ENCODE results near the gene HOMER3. TPM values are rescaled to one million over a fixed set of nuclear protein-coding genes. Genes with fewer than 3 reads are reported as not detected.
A peak's percentile ranks its signal among the peaks of the same experiment; 100 is the strongest.

The HOMER3 gene
- total and polyA plus RNA-seq, 9 donors = 7.8 to 29.2 (median 18.6) TPM

DNA sequence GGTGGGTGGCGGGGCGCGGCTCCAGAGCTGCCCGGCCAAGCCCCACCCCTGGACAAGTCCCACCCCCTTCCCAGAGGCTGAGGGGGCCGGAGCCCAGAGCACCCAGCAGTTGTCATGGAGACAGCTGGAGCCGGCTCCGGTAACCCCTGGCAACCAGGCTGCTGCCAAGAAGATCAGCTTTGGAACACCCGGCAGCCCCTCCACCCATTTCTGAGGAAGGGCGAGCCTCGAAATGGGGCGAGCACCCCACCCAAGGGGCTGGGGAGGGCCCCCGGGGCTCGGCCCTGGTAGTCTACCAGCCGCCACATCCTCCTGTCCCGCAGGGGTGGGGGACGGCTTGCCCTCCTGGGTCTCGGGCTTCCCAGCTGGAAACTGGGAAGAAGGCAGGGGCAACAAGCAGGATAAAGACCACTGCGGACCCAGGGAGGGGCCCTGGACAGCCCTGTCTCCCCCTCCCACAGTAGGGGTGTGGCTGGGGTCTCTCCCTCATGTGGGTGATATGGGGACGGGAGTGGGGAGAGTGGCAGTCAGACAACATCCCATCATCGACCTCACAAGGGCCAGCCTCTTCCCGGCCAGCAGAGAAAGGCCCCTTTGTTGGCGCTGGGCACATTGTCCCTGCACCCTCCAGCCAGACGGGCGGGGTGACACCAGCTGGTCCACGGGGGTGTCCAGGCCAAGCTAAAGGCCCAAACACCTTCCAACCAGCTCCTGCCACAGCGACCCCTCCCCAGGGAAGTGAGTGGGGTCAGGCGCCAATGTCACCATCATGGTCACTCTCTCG, 46.6 kb downstream of the HOMER3 start:
- peak in 2 of 5 donors; percentile 42 to 56 for DNase-seq
- TF ChIP-seq EP300 (IDR thresholded peaks at IDR 0.05) (no peak), POLR2A (IDR thresholded peaks at IDR 0.05) (no peak)
- TF ChIP-seq, protein P1, sequence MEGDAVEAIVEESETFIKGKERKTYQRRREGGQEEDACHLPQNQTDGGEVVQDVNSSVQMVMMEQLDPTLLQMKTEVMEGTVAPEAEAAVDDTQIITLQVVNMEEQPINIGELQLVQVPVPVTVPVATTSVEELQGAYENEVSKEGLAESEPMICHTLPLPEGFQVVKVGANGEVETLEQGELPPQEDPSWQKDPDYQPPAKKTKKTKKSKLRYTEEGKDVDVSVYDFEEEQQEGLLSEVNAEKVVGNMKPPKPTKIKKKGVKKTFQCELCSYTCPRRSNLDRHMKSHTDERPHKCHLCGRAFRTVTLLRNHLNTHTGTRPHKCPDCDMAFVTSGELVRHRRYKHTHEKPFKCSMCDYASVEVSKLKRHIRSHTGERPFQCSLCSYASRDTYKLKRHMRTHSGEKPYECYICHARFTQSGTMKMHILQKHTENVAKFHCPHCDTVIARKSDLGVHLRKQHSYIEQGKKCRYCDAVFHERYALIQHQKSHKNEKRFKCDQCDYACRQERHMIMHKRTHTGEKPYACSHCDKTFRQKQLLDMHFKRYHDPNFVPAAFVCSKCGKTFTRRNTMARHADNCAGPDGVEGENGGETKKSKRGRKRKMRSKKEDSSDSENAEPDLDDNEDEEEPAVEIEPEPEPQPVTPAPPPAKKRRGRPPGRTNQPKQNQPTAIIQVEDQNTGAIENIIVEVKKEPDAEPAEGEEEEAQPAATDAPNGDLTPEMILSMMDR (IDR thresholded peaks at IDR 0.05) = no peak
- Histone ChIP-seq H3K4me3 (no peak overlapping the region), H3K27me3 (no peaks in the 10 kb centered on the region), H3K4me1 (ENCODE audit: insufficient read depth) (peaks cover 4% of the 10 kb centered on the region), H3K27ac (no peak overlapping the region), H3K36me3 (no peaks in the 10 kb centered on the region), H3K9me3 (no peaks in the 10 kb centered on the region)
- whole genome bisulfite sequencing, 3 donors = 4 to 5% (median 5%) methylated on average over 26 to 28 of the region's 28 CpGs
- intact Hi-C loops (cut with DNase I) = no loop called here

DNA sequence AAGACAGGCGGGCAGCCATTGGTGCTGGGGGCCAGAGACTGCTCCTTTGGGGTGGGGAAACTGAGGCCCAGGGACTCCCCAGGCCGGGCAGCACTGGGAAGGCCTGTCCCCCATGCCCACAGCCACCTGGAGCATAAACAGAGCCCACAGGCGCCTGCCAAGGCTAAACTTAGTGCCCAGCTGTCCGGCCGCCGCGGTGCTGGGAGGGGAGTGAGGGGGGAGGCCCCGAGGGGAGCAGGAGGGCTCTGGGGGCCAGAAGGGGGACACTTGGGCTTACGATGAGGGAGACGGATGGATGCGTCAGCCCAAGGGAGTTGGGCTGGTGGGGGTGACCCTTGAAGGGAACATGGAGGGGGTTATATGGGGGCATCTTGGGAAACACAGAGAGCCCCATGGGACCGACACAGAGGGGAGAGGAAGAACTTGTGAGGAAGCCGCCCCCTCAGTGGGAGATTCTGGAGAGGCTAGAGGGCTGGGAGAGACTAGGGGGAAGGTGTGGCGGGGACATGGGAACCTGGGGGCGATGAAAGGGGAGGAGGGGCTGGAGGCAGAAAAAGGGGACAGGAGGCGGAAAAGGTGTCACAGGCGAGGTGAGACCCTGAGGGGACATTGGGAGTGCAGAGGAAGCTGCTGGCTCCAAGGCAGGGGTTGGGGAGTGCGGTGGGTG, 47.3 kb downstream of the HOMER3 start:
- WGBS, 3 donors = 35 to 49% (median 36%) methylated on average over 18 of the region's 18 CpGs
- no peaks in the 10 kb centered on the region for H3K9me3 ChIP-seq

DNA sequence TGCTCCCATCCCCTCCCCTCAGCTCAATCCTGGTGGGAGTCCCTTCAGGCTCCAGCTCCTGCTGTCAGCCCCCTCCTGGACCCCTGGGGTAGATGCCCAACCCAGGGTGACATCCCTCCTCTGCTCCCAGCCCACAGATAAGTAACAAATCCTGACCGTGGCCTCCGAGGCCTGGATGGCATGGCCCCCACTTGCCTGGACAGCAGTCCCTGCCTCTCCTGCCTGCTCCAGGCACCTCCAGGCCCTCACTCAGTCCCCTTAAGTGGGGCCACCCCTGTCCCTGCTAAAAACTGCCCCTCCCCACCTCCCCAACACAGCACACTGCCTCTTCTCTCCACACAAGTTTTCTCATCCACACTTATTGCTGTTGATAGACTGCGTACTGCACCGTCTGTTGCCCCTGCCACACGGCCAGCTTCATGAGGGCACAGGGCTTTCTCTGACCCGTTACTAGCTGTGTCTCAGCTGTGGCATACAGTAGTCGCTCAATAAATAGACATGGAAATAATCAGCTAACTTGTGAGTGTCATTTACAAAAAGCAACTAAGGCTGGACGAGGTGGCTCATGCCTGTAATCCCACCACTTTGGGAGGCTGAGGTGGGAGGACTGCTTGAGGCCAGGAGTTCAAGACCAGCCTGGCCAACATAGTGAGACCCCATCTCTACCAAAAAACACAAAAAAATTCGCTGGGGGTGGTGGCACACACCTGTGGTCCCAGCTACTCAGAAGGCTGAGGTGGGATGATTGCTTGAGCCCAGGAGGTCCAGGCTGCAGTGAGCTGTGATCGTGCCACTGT, 50.9 kb downstream of the HOMER3 start:
- no peak for TF ChIP-seq EP300 (IDR thresholded peaks at IDR 0.05)
- no peak for TF ChIP-seq POLR2A (IDR thresholded peaks at IDR 0.05)
- TF ChIP-seq, protein P1 (IDR thresholded peaks at IDR 0.05) = no peak
- WGBS, 3 donors = 81 to 88% (median 84%) methylated on average over 10 of the region's 10 CpGs
- intact Hi-C loops (cut with DNase I) = no loop called here

More for the DNA sequence above, 47.3 kb downstream of the HOMER3 start:
- TF ChIP-seq EP300 (IDR thresholded peaks at IDR 0.05) (no peak), POLR2A (IDR thresholded peaks at IDR 0.05) (no peak)
- TF ChIP-seq, protein P1 (IDR thresholded peaks at IDR 0.05) = no peak
- no peaks in the 10 kb centered on the region for H3K36me3 ChIP-seq
- no peak overlapping the region for H3K4me3 ChIP-seq
- no peak overlapping the region for H3K27ac ChIP-seq
- intact Hi-C loops (cut with DNase I) = no loop called here
- H3K27me3 ChIP-seq = no peaks in the 10 kb centered on the region
- DNase-seq = no peak
- H3K4me1 ChIP-seq (ENCODE audit: insufficient read depth) = peaks cover 4% of the 10 kb centered on the region

DNA sequence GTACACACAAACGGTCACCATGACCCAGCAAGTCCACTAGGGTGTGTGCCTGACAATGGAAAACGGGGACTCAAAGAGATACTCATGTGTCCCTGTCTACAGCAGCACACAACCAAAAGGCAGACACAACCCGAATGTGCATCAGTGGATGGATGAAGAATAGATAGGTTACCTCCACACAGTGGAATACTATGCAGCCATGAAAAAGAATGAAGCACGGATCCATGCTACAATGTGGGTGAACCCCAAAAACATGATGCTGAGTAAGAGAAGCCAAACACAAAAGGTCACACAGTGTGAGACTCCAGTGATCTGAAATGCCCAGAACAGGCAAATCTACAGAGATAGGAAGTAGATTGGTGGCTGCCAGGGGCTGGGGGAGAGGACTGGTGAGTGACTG, 54.0 kb downstream of the HOMER3 start:
- TF ChIP-seq, protein P1 (IDR thresholded peaks at IDR 0.05) = no peak
- TF ChIP-seq EP300 (IDR thresholded peaks at IDR 0.05) = no peak
- no peak for TF ChIP-seq POLR2A (IDR thresholded peaks at IDR 0.05)
- Histone ChIP-seq H3K27me3 (no peaks in the 10 kb centered on the region), H3K36me3 (no peaks in the 10 kb centered on the region), H3K9me3 (no peaks in the 10 kb centered on the region), H3K27ac (no peak overlapping the region), H3K4me1 (ENCODE audit: insufficient read depth) (no peaks in the 10 kb centered on the region), H3K4me3 (no peak overlapping the region)
- intact Hi-C loops (cut with DNase I) = no loop called here
- WGBS, 3 donors = 84 to 89% (median 84%) methylated on average over 4 of the region's 4 CpGs
- no peak for DNase-seq

More for the DNA sequence above, 50.9 kb downstream of the HOMER3 start:
- H3K27me3 ChIP-seq = no peaks in the 10 kb centered on the region
- no peak overlapping the region for H3K27ac ChIP-seq
- H3K4me1 ChIP-seq (ENCODE audit: insufficient read depth) = peaks cover 2% of the 10 kb centered on the region
- H3K9me3 ChIP-seq = no peaks in the 10 kb centered on the region
- H3K4me3 ChIP-seq = no peak overlapping the region
- no peaks in the 10 kb centered on the region for H3K36me3 ChIP-seq
- DNase-seq = no peak

All from ovary (tissue), 9 donors.